ENCODE measurements around the gene OR4D1.

DNA sequence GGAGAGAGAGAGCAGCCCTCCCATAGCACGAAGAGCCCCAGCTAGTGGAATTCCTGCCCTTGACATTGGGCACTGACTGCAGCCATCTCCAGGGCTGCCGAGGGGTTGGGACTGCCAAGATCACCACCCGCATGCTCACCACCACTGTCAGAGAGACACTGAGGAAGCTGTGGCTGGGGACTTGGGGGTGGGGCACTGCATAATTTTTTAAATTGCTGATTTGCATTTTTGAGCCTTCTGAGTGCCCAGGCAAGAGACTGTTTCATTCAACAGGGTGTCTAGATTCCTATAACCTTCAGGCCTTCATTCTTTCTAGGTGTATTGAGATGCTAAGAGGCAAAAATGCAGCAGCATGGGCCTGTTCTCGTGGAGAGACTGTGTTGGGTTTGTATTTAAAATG is 35.3 kb downstream of the OR4D1 start:
- TF ChIP-seq POLR2A (IDR thresholded peaks at IDR 0.05) (no peak), CTCF (IDR thresholded peaks at IDR 0.05) (no peak), POLR2AphosphoS5 (IDR thresholded peaks at IDR 0.05) (no peak)

Data from prostate gland (tissue), 2 donors.